ENCODE data around the gene NDUFS6.

DNA sequence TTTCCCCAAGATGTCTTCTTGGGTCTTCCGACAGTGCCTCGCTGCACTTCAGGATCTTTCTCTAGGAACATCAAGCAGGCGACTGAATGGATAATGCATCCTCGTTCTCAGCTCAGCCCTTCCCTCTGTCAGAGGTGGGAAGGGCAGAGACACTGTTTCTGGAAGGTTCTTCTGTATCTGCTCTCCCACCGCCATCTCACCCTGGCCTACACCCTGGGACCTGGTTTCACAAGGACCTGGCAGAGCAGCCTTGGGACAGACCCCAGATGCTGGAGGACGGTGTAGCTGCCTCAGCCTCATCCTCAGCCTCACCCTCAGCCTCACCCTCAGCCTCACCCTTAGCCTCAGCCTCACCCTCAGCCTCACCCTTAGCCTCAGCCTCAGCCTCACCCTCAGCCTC lies 20.1 kb upstream of the NDUFS6 start:
- TF ChIP-seq, protein P1, sequence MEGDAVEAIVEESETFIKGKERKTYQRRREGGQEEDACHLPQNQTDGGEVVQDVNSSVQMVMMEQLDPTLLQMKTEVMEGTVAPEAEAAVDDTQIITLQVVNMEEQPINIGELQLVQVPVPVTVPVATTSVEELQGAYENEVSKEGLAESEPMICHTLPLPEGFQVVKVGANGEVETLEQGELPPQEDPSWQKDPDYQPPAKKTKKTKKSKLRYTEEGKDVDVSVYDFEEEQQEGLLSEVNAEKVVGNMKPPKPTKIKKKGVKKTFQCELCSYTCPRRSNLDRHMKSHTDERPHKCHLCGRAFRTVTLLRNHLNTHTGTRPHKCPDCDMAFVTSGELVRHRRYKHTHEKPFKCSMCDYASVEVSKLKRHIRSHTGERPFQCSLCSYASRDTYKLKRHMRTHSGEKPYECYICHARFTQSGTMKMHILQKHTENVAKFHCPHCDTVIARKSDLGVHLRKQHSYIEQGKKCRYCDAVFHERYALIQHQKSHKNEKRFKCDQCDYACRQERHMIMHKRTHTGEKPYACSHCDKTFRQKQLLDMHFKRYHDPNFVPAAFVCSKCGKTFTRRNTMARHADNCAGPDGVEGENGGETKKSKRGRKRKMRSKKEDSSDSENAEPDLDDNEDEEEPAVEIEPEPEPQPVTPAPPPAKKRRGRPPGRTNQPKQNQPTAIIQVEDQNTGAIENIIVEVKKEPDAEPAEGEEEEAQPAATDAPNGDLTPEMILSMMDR (IDR thresholded peaks at IDR 0.05), result no peak
- no peak for TF ChIP-seq POLR2A (IDR thresholded peaks at IDR 0.05)
